CD4-positive, alpha-beta T cell treated with Interleukin-10 for 1 hour (primary cell): ENCODE results near the gene BIN1.

Experiments
- DNase-seq: peaks from one replicate; pipeline ENCODE4 v3.0.0-alpha.2; 2020

BIN1 gene

DNA sequence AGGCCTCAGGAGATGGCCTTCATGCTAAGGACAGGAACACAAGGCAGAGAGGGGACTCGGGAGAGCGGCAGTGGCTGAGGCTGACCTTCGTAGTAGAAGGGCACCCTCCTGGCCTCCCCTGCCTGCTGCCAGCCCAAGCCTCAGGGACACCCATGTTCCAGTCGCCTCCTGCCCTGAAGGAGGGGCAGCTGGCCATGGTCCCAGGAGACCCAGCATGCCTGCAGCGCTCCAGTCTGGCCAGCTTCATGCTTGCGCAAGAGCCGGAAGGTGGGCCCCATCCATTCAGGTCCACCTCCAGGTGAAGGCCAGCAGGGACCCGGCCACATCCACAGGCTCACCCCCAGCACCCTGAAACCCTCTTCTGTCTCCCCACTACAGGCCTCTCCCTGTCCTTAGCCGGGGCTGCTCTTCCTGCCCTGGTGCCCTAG, 35.0 kb downstream of the BIN1 start:
- no peak for DNase-seq

GRCh38 chr2:127070221-127070620, 36.7 kb downstream of the BIN1 start:
- no peak for DNase-seq

- no peak for DNase-seq
These were observed 37.4 kb downstream of the BIN1 start for GRCh38 chr2:127069536-127069935.

DNA sequence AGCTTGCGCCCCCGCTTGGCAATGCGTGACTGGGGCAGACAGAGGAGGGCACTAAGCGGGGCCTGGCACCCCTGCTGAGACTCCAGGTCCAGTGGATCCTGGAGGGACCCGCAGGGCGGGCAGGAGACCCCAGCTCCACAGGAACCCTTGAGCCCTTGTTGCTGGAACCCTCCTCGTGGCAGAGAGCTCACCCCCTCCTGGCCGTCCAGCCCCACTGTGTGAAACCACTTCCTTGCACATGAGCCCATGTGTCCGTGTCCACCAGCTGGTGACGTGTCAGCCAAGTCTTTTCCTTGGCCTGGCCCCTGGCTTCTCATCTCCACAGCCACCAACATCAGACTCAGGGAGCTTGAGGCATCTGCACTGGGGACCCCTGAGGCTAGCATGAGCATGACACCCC, 38.0 kb downstream of the BIN1 start:
- DNase-seq: no peak

DNA sequence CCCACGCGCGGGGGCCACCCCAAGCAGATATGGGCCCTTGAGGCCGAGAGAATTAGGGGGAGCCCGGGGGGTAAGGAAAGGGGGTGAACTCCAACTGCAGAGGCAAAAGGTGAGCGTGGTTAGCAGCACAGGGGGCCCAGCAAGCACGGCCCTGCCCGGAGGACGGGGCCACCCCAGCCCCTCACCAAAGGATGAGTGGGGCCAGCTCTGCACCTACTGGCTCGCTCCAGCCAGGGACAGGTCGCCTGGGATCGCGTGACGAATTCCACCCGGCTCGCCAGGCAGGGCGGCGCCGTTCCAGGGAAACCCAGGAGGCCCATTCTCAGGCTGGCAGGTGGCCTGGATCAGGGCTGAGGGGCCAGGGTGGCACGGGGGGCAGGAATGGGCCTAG, 38.6 kb downstream of the BIN1 start:
- no peak for DNase-seq

- DNase-seq: peak; percentile 78
These were observed 39.2 kb downstream of the BIN1 start for GRCh38 chr2:127067620-127068350.

- no peak for DNase-seq
These were observed 40.0 kb downstream of the BIN1 start for GRCh38 chr2:127066942-127067341.

DNA sequence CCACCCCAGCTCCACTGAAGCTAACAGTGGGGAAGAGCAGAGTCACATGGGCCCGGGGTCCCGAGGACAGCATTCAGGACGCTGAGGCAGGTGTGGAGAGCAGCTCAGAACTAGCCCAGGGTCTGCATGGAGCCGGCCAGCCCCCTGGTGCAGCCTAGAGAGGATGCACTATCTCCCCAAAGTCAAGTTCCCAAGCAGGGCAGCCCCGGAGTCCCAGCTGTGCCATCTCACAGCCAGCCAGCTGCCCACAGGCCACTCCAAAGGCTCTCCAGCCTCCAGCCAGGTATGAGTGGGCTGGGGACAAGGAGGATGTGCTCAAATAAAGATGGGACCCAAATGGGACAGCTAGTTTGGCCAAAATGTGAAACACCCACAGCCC, 41.0 kb downstream of the BIN1 start:
- no peak for DNase-seq

GRCh38 chr2:127065299-127065939, 41.5 kb downstream of the BIN1 start:
- DNase-seq: no peak

DNA sequence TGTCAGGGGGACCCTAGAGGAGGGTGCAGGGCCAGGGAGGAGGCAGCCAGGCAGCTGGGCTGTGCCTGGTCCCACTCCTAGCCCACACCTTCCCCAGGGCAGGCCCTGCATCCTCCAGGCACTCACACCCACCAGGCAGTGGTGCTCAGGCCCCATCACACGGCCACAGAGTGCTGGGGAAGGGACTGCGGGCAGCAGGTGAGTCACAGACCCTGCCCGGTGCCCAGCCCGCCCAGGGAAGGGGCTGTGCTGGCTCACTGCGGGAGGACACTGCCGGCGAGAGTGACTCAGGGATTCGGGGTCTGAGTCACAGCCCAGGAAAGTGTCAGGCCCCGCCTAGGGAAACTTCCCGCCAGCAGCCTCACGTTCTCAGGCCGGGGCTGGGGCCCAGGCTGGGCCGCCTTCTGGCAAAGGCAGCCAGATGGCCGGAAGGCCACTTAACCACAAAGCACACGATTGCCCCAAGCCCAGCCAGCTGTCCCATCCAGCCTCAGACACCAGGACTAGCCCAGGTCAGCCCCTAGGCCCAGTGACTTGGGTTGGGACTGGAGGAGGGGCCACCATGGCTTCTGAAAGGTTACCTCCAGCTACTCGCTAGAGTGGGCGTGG, 42.2 kb downstream of the BIN1 start:
- peak; percentile 49 for DNase-seq

- DNase-seq: no peak
These were observed 43.0 kb downstream of the BIN1 start for GRCh38 chr2:127063701-127064590.

- no peak for DNase-seq
These were observed 45.3 kb downstream of the BIN1 start for GRCh38 chr2:127061375-127062273.

- no peak for DNase-seq
These were observed 46.5 kb downstream of the BIN1 start for GRCh38 chr2:127060264-127060945.

DNA sequence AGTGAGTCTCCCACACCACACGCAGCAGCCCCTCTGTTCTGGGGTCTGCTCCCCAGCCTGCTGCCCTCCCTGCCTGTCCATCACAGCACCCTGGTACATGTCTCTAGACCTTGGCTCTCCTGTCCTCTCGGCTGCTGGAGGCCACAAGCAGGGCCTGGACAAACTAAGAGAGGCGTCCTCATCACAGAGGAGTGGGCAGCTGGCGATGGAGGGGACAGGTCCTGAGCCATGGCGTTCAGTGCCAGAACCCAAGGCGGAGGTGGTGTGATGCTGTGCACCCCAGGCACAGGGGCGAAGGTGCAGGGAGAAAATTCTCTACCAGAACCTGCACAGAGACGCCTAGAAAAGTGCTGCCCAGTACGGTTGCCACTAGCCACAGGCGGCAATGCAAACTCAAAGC, 47.4 kb downstream of the BIN1 start:
- no peak for DNase-seq

GRCh38 chr2:127058954-127059252, 48.1 kb downstream of the BIN1 start:
- DNase-seq: no peak

- DNase-seq: no peak
These were observed 48.6 kb downstream of the BIN1 start for GRCh38 chr2:127058246-127058953.

DNA sequence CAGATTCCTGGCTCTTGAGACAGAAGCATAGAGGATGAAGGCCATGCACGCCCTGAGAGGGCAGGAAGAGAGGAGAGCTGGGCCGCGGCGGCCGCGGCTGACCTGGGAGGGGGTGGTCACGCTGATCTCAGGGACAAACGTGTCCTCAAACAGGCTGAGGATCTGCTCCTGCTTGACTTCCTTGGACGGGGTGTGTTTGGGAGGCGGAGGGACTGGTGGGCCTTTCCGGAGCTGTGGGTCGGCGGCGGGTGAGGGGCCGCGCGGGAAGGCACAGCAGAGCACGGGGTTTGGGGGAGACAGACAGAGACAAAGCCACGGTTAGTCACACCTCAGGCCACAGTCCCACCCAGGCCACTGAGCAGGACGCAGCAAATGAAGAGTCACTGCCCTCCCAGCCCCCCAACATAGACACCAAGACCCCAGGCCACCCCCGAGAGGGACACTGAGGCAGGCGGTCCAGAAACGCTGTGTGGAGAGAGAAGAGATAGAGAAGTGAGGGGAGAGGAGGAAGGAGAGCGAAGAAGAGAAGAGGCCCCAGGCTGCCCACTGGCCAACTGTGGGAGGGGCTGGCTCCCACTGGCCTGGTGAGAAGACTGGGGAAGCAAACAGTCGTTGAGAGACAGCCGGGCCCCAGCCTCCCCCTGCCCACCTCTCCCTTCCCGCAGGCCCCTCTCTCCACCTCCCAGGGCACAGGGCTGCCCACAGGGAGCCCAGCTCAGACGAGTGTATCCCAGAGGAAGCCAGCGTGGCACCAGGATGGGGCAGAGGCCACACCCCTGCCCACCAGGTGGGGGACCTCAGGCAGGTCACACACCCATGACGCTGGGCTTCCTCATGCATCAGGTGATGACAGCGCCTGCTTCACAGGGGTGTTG, 49.3 kb downstream of the BIN1 start:
- DNase-seq: no peak

DNA sequence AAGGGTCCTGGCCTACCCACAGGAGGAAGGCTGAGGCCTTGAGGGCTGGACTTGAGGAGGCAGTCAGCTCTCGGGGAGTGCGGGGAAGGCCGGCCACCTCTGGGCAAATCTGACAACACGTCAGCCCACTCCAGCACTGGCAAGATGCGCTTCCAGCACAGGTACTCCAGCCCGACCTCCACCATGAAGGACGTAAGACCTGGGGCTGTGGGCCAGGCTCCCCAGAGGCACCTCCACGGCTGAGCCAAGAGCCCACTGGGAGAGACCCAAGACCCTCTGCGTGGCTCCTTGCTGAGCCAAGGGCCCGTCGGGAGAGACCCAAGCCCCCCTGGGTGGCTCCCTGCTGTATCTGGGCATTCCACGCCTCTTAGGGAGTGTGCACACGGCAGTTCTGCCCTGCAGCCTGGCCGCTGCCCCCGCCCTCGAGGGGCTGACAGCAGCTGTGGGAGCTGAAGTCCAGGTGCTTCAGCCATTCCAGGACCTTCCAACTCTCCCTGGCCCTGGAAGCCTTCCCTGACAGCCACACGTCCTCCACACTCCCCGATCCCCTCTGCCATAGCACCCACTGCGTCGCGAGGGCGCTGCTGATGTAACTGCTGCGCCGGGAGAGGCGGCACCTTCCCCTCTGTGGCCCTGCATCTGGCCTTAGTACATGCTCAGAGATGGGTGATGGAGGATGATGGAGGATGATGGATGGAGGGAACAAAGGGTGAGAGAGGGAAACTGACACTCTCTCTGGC, 50.2 kb downstream of the BIN1 start:
- DNase-seq: no peak

GRCh38 chr2:127056086-127056485, 50.9 kb downstream of the BIN1 start:
- DNase-seq: no peak

DNA sequence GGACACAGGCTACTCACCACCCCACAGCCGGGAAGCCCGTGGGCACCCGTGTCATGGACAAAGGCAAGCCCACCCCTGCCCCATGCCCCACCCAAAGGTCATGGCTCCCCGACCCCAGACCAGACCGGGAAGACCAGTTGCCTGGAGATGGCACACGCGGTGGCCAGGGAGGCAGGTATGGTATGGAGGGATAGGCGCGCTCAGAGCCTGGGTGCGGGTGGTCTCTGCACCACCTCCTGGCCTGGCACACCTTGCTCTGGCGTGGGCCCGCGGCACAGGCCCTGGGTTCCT, 51.2 kb downstream of the BIN1 start:
- no peak for DNase-seq
